Measurements from ENCODE around the gene E2F6. TPM values are rescaled to one million over a fixed set of nuclear protein-coding genes. Genes with fewer than 3 reads are reported as not detected.
A peak's percentile ranks its signal among the peaks of the same experiment; 100 is the strongest.

Gene E2F6
- total RNA-seq, 1 donor from 2014 or later, result 12.5 TPM

- DNase-seq (ENCODE audit: missing footprints) (no peak), ATAC-seq (peak; percentile 36)
- intact Hi-C loops (cut with DNase I), result loop anchor here (5.0 kb wide), 2 partner anchors 46 to 61 kb away; no protein-coding TSS in a partner anchor
These were observed 30.1 kb upstream of the E2F6 start for GRCh38 chr2:11495844-11496681.

GRCh38 chr2:11494310-11494709, 28.3 kb upstream of the E2F6 start:
- no peak for DNase-seq (ENCODE audit: missing footprints)
- intact Hi-C loops (cut with DNase I), result no loop called here
- no peak for ATAC-seq

GRCh38 chr2:11493282-11493681, 27.3 kb upstream of the E2F6 start:
- ATAC-seq (no peak), DNase-seq (ENCODE audit: missing footprints) (no peak)
- intact Hi-C loops (cut with DNase I), result no loop called here

- intact Hi-C loops (cut with DNase I), result no loop called here
- ATAC-seq (no peak), DNase-seq (ENCODE audit: missing footprints) (no peak)
These were observed 26.8 kb upstream of the E2F6 start for GRCh38 chr2:11492720-11493119.

- intact Hi-C loops (cut with DNase I), result no loop called here
- no peak for ATAC-seq
- DNase-seq (ENCODE audit: missing footprints), result no peak
These were observed 26.3 kb upstream of the E2F6 start for GRCh38 chr2:11492244-11492643.

- DNase-seq (ENCODE audit: missing footprints) (no peak), ATAC-seq (no peak)
- intact Hi-C loops (cut with DNase I), result no loop called here
These were observed 25.5 kb upstream of the E2F6 start for GRCh38 chr2:11491348-11491933.

GRCh38 chr2:11490194-11490593, 24.2 kb upstream of the E2F6 start:
- ATAC-seq (no peak), DNase-seq (ENCODE audit: missing footprints) (no peak)
- intact Hi-C loops (cut with DNase I), result no loop called here

GRCh38 chr2:11488809-11489208, 22.8 kb upstream of the E2F6 start:
- DNase-seq (ENCODE audit: missing footprints) (no peak), ATAC-seq (no peak)
- intact Hi-C loops (cut with DNase I), result no loop called here

- DNase-seq (ENCODE audit: missing footprints) (no peak), ATAC-seq (no peak)
- intact Hi-C loops (cut with DNase I), result no loop called here
These were observed 18.1 kb upstream of the E2F6 start for GRCh38 chr2:11483806-11484617.

- DNase-seq (ENCODE audit: missing footprints) (peak; percentile 65), ATAC-seq (peak; percentile 71)
- intact Hi-C loops (cut with DNase I), result no loop called here
These were observed 16.6 kb upstream of the E2F6 start for GRCh38 chr2:11482473-11483035.

- DNase-seq (ENCODE audit: missing footprints) (no peak), ATAC-seq (no peak)
- intact Hi-C loops (cut with DNase I), result no loop called here
These were observed 16.0 kb upstream of the E2F6 start for GRCh38 chr2:11481789-11482472.

- intact Hi-C loops (cut with DNase I), result no loop called here
- no peak for ATAC-seq
- no peak for DNase-seq (ENCODE audit: missing footprints)
These were observed 15.4 kb upstream of the E2F6 start for GRCh38 chr2:11481426-11481788.

- ATAC-seq (no peak), DNase-seq (ENCODE audit: missing footprints) (no peak)
- intact Hi-C loops (cut with DNase I), result no loop called here
These were observed 14.9 kb upstream of the E2F6 start for GRCh38 chr2:11480859-11481258.

GRCh38 chr2:11480406-11480805, 14.4 kb upstream of the E2F6 start:
- intact Hi-C loops (cut with DNase I), result no loop called here
- ATAC-seq (no peak), DNase-seq (ENCODE audit: missing footprints) (no peak)

- no peak for DNase-seq (ENCODE audit: missing footprints)
- intact Hi-C loops (cut with DNase I), result loop anchor here (1.0 to 10.0 kb wide), 2 partner anchors 105 to 206 kb away; no protein-coding TSS in a partner anchor
- no peak for ATAC-seq
These were observed 13.1 kb upstream of the E2F6 start for GRCh38 chr2:11478899-11479605.

GRCh38 chr2:11477994-11478393, 12.0 kb upstream of the E2F6 start:
- intact Hi-C loops (cut with DNase I), result loop anchor here (1.0 to 10.0 kb wide), 2 partner anchors 106 to 207 kb away; no protein-coding TSS in a partner anchor
- ATAC-seq (peak; percentile 49), DNase-seq (ENCODE audit: missing footprints) (peak; percentile 88)

GRCh38 chr2:11473659-11474433, 7.9 kb upstream of the E2F6 start:
- DNase-seq (ENCODE audit: missing footprints) (no peak), ATAC-seq (no peak)
- intact Hi-C loops (cut with DNase I), result loop anchor here (10.0 kb wide), 1 partner anchor 211 kb away; no protein-coding TSS in a partner anchor

Data from Right ventricle myocardium inferior (tissue), 1 donor.